NCI-H446 treated with DMSO at 0.1 percent for 48 hours (cell line): ENCODE results near the gene ABRAXAS1.

Experiments used
- DNase-seq: peaks from one replicate; lab custom pipeline; 2025; lab: John Stamatoyannopoulos, UW

The ABRAXAS1 gene

DNA sequence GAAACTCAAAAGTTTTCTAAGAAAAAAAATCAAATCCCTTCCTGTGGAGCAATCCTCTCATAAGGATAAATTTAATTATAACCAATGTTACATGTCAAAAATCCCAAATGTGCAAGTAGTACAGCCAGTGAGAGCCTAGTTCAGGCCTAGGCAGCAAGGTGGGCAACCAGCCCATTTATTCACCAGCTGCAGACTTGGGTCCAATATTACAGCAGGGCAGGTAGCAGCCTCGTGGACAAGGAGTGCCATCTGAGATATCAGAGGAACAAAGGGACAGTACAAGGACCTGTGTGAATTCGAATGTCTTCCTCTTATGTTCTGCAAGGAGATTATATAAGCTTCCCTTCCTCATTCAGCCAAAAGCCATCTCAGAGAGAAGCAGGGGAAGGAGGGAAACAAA, 35.9 kb downstream of the ABRAXAS1 start:
- no peak for DNase-seq

DNA sequence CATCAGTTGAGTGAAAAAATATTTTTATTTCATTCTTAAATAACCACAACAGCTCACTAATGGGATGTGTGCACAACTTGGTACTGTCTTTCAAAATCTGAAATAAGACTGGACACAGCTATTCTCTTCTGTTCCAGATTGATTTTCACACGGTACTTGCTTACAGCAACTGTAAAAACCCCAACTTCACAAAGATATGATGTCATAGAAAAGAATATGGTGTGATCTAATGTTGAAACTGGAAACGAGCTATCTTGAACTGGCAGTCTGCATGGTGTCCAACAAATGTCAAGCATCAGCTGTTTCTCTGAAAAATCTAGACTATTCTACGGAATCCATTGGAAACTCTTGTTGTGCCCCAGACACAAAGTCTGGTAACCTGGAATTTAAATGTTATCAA, 44.0 kb downstream of the ABRAXAS1 start:
- DNase-seq = no peak

DNA sequence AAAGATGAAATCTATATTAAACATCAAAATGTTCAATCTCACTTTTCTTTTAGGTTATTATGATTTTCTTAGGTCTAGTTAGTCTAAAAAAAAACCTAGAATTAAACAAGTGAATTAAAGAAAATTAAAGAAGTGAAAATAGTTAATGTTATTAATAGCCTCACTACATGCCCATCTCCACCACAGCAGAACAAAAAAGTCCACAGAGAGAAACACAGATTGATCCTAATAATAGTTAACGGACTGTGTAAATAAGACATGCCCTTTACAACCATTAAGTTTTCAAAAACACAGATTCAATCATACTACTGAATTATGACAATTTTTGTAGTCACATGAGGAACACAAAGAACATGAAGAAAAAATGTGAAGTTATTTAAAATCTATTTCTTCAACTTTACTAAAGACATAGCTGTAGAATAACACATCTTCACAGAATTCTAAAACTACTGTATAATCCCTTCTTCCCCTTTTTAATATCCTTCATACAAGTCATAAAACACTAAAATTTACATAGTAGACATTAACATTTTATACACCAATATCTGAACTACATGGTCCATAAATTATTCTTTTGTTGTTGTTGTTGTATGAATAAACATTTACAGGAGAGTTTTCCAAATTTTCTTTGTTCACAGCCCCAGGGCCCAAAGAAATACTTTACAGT, 44.6 kb downstream of the ABRAXAS1 start:
- no peak for DNase-seq

DNA sequence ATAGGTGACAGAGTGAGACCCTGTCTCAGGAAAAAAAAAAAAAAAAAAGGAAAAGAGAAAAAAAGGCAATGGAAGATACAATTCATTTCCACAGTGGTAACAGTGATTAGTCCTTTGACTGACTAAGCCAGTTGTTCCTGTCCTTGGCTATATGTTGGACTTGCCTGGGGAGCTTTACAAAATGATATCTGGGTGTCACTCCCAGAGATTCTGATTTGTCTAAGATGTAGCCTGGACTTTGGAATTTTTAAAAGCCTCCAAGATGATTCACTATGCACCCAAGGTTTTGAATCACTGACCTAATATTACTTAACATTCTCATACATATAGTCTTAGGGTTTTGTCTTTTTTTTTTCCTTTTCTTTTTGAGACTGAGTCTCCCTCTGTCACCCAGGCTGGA, 46.2 kb downstream of the ABRAXAS1 start:
- no peak for DNase-seq

DNA sequence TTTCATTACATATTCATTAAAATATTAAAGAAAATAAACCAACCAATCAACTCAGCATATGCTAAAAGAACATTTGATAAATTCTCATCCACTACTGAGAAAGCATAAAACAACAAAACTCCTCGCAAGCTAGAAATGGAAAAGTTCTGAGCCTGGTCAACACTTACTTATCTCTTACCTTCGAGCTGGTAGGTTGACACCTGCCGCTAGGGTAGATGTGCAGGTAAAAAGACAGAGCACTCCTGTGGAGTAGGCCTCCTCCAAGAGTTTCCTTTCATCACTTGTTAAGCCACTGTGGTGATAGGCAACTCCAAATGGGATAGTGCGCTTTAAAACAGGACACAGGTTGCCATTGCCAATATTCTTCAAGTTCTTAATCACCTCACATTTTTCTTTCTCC, 48.2 kb downstream of the ABRAXAS1 start:
- DNase-seq = no peak

DNA sequence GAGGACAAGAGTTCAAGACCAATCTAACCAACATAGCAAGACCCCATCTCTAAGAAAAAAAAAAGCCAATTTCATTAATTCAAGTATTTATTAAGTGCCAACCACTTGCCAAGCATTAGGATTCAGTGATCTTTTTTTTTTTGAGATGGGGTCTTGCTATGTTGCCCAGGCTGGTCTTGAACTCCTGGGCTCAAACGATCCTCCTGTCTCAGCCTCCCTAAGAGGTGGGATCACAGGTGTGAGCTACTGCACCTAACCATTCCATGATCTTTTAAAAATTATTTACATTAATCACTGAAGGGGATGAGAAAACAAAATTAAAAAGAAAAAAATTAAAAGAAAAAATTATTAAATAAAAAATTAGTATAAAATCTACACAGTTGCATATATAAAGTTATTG, 53.7 kb downstream of the ABRAXAS1 start:
- DNase-seq = no peak

DNA sequence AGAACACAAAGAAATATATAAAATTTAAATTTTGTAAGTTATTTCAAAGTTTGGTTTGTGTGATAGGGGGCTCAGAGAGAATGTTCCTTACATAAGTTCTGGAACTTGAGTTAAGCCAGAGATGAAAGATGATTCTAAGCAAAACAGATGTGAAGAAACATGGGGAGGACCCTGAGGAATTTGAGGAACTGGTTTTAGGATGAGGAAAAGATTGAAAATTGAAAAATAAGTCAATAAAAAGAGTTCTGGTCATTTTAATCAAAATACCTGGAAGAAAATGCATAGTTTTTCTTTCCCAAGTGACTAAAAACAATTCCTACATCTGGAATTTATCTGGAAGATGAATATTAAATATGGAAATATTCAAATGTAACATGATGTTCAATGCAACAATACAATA, 66.7 kb downstream of the ABRAXAS1 start:
- DNase-seq = no peak

DNA sequence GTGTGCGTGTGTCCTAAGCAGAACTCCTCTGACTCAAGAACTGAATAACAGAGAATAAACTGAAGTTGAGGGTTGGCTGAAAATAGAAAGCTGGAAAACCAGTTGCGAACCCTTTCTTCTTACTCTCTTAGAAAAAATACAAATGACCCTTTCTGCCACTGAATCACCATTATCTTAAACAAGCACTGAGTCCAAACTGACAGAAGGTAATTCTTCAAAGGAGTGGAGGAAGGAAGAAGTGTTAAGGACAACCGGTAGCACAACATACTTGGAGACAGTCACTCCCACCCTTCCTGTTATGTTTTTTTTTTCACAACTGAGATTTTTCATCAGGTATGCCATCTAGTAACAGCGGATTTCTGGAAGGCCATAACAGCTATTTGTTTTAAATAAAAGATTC, 67.3 kb downstream of the ABRAXAS1 start:
- DNase-seq = no peak

DNA sequence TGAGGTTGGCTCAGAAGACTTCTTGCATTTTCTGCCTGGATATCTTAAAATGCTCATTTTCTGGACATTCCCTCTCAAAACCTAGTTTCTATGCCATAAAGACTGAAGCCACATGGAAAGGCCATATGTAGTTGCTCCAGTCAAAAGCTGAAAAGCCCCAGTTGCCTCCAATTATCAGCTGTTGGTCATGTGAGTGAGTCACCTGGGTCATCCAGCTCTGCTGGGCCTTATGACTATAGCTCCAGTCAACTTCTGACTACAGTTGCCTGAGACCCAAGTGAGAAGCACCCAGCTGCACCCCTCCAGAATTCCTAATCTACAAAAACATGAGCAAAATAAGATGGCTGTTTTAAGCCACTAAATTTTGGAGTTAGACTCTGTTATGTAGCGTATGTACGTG, 71.2 kb downstream of the ABRAXAS1 start:
- DNase-seq = no peak
